ENCODE measurements around the gene TAGLN. TPM values are rescaled to one million over a fixed set of nuclear protein-coding genes. Genes with fewer than 3 reads are reported as not detected.

Gene TAGLN
- total and polyA plus RNA-seq, 9 of the 15 experiments (the other 6 are each of a cell fraction or from before 2014, with no cell fraction given) = 0.21 to 4.9 (median 1.1) TPM

DNA sequence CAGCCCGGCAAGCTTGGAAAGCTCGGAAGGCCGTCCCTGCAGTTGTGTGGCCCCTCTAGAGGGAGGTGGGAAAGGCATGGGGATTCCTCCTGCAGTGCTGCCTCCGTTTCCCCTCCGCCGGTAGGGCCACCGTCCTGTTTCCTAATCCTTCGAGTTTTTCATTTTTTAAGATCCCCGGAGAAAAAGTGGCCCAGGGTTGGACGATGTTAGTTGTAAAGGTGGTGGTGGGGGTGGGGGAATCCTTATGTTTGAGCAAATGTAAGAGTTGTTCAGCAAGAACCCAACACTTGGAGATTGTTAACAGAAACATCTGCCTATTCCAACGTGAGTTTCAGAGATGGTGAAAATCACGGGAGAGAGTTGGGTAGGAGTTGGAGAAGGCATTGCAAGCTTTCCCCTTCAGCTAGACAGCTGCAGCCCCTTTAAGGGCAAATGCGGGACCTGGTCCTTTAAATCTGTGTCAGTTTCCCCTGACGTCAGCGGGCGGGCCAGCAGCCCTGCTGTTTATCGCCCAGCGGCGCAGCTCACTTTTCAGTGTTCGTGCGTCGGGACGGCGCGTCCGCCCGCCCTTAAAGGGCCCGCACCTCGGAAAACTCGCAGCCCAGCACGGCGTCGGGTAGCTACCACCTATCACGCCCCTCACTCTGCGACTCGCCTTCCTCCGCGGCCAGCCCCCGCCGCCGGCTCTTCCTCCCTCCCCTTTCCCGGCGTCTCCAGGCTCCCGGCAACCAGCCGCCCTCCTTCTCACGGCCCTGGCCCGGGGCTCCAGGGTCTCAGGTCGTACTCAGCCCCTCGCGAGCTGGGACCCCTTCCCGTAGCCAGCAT lies 20.7 kb upstream of the TAGLN start, which contains the start of gene SIDT2 (continued):
- TF ChIP-seq ATF1 (CRISPR knock-in tag; IDR thresholded peaks at IDR 0.05) = no peak
- peak; percentile 96 for TF ChIP-seq ATF1 (tag; IDR thresholded peaks at IDR 0.05)
- no peak for TF ChIP-seq ZNF830 (CRISPR knock-in tag; IDR thresholded peaks at IDR 0.05)
- TF ChIP-seq, protein P1, sequence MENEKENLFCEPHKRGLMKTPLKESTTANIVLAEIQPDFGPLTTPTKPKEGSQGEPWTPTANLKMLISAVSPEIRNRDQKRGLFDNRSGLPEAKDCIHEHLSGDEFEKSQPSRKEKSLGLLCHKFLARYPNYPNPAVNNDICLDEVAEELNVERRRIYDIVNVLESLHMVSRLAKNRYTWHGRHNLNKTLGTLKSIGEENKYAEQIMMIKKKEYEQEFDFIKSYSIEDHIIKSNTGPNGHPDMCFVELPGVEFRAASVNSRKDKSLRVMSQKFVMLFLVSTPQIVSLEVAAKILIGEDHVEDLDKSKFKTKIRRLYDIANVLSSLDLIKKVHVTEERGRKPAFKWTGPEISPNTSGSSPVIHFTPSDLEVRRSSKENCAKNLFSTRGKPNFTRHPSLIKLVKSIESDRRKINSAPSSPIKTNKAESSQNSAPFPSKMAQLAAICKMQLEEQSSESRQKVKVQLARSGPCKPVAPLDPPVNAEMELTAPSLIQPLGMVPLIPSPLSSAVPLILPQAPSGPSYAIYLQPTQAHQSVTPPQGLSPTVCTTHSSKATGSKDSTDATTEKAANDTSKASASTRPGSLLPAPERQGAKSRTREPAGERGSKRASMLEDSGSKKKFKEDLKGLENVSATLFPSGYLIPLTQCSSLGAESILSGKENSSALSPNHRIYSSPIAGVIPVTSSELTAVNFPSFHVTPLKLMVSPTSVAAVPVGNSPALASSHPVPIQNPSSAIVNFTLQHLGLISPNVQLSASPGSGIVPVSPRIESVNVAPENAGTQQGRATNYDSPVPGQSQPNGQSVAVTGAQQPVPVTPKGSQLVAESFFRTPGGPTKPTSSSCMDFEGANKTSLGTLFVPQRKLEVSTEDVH (IDR thresholded peaks at IDR 0.05; ENCODE audit: low read depth, partially characterized antibody) = no peak
- TF ChIP-seq, protein P2, sequence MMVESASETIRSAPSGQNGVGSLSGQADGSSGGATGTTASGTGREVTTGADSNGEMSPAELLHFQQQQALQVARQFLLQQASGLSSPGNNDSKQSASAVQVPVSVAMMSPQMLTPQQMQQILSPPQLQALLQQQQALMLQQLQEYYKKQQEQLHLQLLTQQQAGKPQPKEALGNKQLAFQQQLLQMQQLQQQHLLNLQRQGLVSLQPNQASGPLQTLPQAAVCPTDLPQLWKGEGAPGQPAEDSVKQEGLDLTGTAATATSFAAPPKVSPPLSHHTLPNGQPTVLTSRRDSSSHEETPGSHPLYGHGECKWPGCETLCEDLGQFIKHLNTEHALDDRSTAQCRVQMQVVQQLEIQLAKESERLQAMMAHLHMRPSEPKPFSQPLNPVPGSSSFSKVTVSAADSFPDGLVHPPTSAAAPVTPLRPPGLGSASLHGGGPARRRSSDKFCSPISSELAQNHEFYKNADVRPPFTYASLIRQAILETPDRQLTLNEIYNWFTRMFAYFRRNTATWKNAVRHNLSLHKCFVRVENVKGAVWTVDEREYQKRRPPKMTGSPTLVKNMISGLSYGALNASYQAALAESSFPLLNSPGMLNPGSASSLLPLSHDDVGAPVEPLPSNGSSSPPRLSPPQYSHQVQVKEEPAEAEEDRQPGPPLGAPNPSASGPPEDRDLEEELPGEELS (CRISPR knock-in tag; IDR thresholded peaks at IDR 0.05; ENCODE audit: borderline replicate concordance) = no peak
- peak; percentile 54; the same call in 1 of the 2 replicates for TF ChIP-seq CTBP1 (IDR thresholded peaks at IDR 0.05; ENCODE audit: borderline replicate concordance)
- TF ChIP-seq CBFA2T3 (IDR thresholded peaks at IDR 0.05) = peak; percentile 30; the same call in 1 of the 2 replicates
- peak; percentile 63 for TF ChIP-seq JUN (IDR thresholded peaks at IDR 0.05; ENCODE audit: borderline replicate concordance, low read depth, low read length)
- no peak for TF ChIP-seq JUN (CRISPR knock-in tag; IDR thresholded peaks at IDR 0.05; ENCODE audit: borderline replicate concordance)
- TF ChIP-seq, protein P3, sequence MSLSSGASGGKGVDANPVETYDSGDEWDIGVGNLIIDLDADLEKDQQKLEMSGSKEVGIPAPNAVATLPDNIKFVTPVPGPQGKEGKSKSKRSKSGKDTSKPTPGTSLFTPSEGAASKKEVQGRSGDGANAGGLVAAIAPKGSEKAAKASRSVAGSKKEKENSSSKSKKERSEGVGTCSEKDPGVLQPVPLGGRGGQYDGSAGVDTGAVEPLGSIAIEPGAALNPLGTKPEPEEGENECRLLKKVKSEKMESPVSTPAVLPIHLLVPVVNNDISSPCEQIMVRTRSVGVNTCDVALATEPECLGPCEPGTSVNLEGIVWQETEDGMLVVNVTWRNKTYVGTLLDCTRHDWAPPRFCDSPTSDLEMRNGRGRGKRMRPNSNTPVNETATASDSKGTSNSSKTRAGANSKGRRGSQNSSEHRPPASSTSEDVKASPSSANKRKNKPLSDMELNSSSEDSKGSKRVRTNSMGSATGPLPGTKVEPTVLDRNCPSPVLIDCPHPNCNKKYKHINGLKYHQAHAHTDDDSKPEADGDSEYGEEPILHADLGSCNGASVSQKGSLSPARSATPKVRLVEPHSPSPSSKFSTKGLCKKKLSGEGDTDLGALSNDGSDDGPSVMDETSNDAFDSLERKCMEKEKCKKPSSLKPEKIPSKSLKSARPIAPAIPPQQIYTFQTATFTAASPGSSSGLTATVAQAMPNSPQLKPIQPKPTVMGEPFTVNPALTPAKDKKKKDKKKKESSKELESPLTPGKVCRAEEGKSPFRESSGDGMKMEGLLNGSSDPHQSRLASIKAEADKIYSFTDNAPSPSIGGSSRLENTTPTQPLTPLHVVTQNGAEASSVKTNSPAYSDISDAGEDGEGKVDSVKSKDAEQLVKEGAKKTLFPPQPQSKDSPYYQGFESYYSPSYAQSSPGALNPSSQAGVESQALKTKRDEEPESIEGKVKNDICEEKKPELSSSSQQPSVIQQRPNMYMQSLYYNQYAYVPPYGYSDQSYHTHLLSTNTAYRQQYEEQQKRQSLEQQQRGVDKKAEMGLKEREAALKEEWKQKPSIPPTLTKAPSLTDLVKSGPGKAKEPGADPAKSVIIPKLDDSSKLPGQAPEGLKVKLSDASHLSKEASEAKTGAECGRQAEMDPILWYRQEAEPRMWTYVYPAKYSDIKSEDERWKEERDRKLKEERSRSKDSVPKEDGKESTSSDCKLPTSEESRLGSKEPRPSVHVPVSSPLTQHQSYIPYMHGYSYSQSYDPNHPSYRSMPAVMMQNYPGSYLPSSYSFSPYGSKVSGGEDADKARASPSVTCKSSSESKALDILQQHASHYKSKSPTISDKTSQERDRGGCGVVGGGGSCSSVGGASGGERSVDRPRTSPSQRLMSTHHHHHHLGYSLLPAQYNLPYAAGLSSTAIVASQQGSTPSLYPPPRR (CRISPR knock-in tag; IDR thresholded peaks at IDR 0.05; ENCODE audit: borderline replicate concordance) = no peak
- TF ChIP-seq, protein P4, sequence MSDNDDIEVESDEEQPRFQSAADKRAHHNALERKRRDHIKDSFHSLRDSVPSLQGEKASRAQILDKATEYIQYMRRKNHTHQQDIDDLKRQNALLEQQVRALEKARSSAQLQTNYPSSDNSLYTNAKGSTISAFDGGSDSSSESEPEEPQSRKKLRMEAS (CRISPR knock-in tag; IDR thresholded peaks at IDR 0.05) = 0 out of 2 replicates have a peak, but pooled peaks have one; percentile 43
- TF ChIP-seq FOXK2 (conservative IDR thresholded peaks at IDR 0.05 in 1 of 2, IDR thresholded peaks at IDR 0.05 in 1 of 2; ENCODE audit: low read depth in 2 of 2) = peak; percentile 87
- peak; percentile 35 for TF ChIP-seq TBP (optimal IDR thresholded peaks at IDR 0.05; ENCODE audit: low read depth, low read length)
- no peak for TF ChIP-seq ETV6 (IDR thresholded peaks at IDR 0.05; ENCODE audit: borderline replicate concordance in 1 of 2, low read depth in 2 of 2, low read length in 1 of 2)
- no peak for TF ChIP-seq ETV6 (CRISPR knock-in tag; IDR thresholded peaks at IDR 0.05; ENCODE audit: borderline replicate concordance)
- TF ChIP-seq, protein P5, sequence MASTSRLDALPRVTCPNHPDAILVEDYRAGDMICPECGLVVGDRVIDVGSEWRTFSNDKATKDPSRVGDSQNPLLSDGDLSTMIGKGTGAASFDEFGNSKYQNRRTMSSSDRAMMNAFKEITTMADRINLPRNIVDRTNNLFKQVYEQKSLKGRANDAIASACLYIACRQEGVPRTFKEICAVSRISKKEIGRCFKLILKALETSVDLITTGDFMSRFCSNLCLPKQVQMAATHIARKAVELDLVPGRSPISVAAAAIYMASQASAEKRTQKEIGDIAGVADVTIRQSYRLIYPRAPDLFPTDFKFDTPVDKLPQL (IDR thresholded peaks at IDR 0.05; ENCODE audit: extremely low read depth, insufficient read length) = no peak

Data from K562 (cell line).